Right ventricle myocardium inferior (tissue), 1 donor: ENCODE results near the gene SLC26A4. TPM values are rescaled to one million over a fixed set of nuclear protein-coding genes. Genes with fewer than 3 reads are reported as not detected.
A peak's percentile ranks its signal among the peaks of the same experiment; 100 is the strongest.
"Not testable (repeated sequence)": the region's sequence is repeated elsewhere in the genome, so short reads cannot be mapped to it uniquely, and the experiment has no call there.

ENCODE experiments used
- ATAC-seq: fragments of 200-7000 bp; cut with Tn5 transposase; one replicate; pipeline ENCODE4 v1.9.1; 2020; ENCODE audit warnings: mild to moderate bottlenecking, moderate library complexity
- DNase-seq: peaks from one replicate; pipeline ENCODE4 v3.0.0; 2021; ENCODE audit errors: missing footprints
- intact Hi-C: fragments of 100-400 bp; cut with DNase I; formaldehyde crosslinking; loops from one replicate; pipeline ENCODE4 v1.11.0; 2022
- long read RNA-seq: library from polyadenylated mRNA; unstranded; transcript quantifications from one replicate; pipeline ENCODE4 v2.0.0, GENCODE V29; 2021
- total RNA-seq: library from RNA; stranded (reverse); fragmentation: NEBNext Ultra II Directional; extraction: Animal tissue kit (Norgen Biotek cat#: 25700); gene quantifications from one replicate; pipeline ENCODE4 v1.2.1, GENCODE V29; 2021
- donor health status: DM: no; HTN: yes; CAD: no; lungs with severe emphysema.

Gene SLC26A4
- total RNA-seq, result 0.27 TPM
- long read RNA-seq, result 0 reads

- ATAC-seq, result no peak
These were observed at the start of gene SLC26A4 for GRCh38 chr7:107660381-107661080. Gene SLC26A4 (plus strand): TSS chr7:107660828. CDS start chr7:107661642, 814 bp downstream.

GRCh38 chr7:107613439-107613838 is 47.2 kb upstream of the SLC26A4 start:
- intact Hi-C loops, result no loop called here
- ATAC-seq (no peak), DNase-seq (no peak)

More at GRCh38 chr7:107660381-107661080, at the start of gene SLC26A4:
- peak; percentile 66 for DNase-seq
- intact Hi-C loops, result no loop called here

GRCh38 chr7:107613948-107614347 is 46.7 kb upstream of the SLC26A4 start:
- DNase-seq (no peak), ATAC-seq (no peak)
- intact Hi-C loops, result no loop called here

GRCh38 chr7:107614425-107614824 is 46.2 kb upstream of the SLC26A4 start:
- intact Hi-C loops, result no loop called here
- no peak for ATAC-seq
- DNase-seq, result no peak

- intact Hi-C loops, result no loop called here
- DNase-seq, result no peak
These were observed 44.5 kb upstream of the SLC26A4 start for GRCh38 chr7:107615910-107616680.

GRCh38 chr7:107622429-107622828 is 38.2 kb upstream of the SLC26A4 start:
- DNase-seq (no peak), ATAC-seq (peak; percentile 44)
- intact Hi-C loops, result no loop called here

More at GRCh38 chr7:107615910-107616680, 44.5 kb upstream of the SLC26A4 start:
- no peak for ATAC-seq

- ATAC-seq, result no peak
- intact Hi-C loops, result no loop called here
- DNase-seq, result no peak
These were observed 37.7 kb upstream of the SLC26A4 start for GRCh38 chr7:107622894-107623293.

- DNase-seq, result no peak
- no peak for ATAC-seq
- intact Hi-C loops, result no loop called here
These were observed 33.6 kb upstream of the SLC26A4 start for GRCh38 chr7:107627002-107627401.

- ATAC-seq (no peak), DNase-seq (no peak)
- intact Hi-C loops, result no loop called here
These were observed 32.1 kb upstream of the SLC26A4 start for GRCh38 chr7:107628461-107629064.

- peak; percentile 62 for DNase-seq
- no peak for ATAC-seq
- intact Hi-C loops, result no loop called here
These were observed 30.3 kb upstream of the SLC26A4 start for GRCh38 chr7:107630342-107630741.

- ATAC-seq, result no peak
- intact Hi-C loops, result no loop called here
- DNase-seq, result no peak
These were observed 28.8 kb upstream of the SLC26A4 start for GRCh38 chr7:107631588-107632491.

- DNase-seq (no peak), ATAC-seq (no peak)
- intact Hi-C loops, result no loop called here
These were observed 28.1 kb upstream of the SLC26A4 start for GRCh38 chr7:107632492-107632865.

- DNase-seq, result no peak
- intact Hi-C loops, result no loop called here
- ATAC-seq, result no peak
These were observed 22.0 kb upstream of the SLC26A4 start for GRCh38 chr7:107638594-107638993.

- DNase-seq, ATAC-seq, intact Hi-C loops: not testable (repeated sequence)
These were observed 21.6 kb upstream of the SLC26A4 start for GRCh38 chr7:107639070-107639469.

- DNase-seq, result no peak
- intact Hi-C loops, result no loop called here
- no peak for ATAC-seq
These were observed 19.0 kb upstream of the SLC26A4 start for GRCh38 chr7:107641676-107642075.

GRCh38 chr7:107642501-107642900 is 18.1 kb upstream of the SLC26A4 start:
- no peak for ATAC-seq
- DNase-seq, result no peak
- intact Hi-C loops, result no loop called here

- ATAC-seq, result no peak
- DNase-seq, result no peak
- intact Hi-C loops, result no loop called here
These were observed 17.2 kb upstream of the SLC26A4 start for GRCh38 chr7:107643407-107643806.

GRCh38 chr7:107643938-107644308 is 16.7 kb upstream of the SLC26A4 start:
- intact Hi-C loops, result no loop called here
- DNase-seq (no peak), ATAC-seq (no peak)
